Measurements from ENCODE around the gene SLC25A21.

DNA sequence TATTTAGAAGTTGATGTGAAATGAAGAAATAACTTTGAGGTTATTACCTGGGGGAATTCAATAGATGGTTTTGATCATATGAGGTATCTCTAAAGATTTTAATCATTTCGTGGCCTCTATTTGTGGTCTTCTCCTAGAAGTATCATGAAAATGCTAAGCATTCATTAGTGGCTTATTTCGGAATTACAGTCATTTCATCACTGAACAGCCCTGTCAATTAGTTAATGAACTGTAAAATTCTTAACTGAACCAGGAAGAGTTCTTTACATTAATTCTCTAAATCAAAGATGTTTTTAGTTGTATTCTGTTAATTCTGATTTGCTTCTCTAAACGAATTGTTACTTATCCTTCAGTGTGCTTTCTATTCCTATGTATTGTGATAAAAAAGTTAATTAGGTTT is 261.8 kb downstream of the SLC25A21 start:
- no peak for TF ChIP-seq POLR2AphosphoS5 (IDR thresholded peaks at IDR 0.05)
- no peak for TF ChIP-seq CTCF (IDR thresholded peaks at IDR 0.05)
- TF ChIP-seq POLR2A (IDR thresholded peaks at IDR 0.05) = no peak
- TF ChIP-seq EP300 (IDR thresholded peaks at IDR 0.05; ENCODE audit: low read depth) = no peak
